K562 (cell line): Measurements from ENCODE around the gene HNRNPM. TPM values are rescaled to one million over a fixed set of nuclear protein-coding genes. Genes with fewer than 3 reads are reported as not detected.

Source experiments
- CGGBP1 ChIP-seq: fragments of 250-450 bp; sonication (Bioruptor Pico); IDR thresholded peaks from 2 replicates; pipeline ENCODE4 v1.9.0; 2021; ENCODE audit warnings: mild to moderate bottlenecking
- FOXK2 ChIP-seq, 2 experiments: fragments of 450-650 bp; IDR thresholded peaks in 1 of 2; conservative IDR thresholded peaks in 1 of 2; 2 replicates each; pipeline ENCODE4 v1.6.1; 2016; ENCODE audit warnings: low read depth in 2 of 2, mild to moderate bottlenecking in 1 of 2
- HOMEZ ChIP-seq: fragments of 250-450 bp; sonication (Bioruptor Pico); IDR thresholded peaks from 2 replicates; pipeline ENCODE4 v1.4.0; 2020; ENCODE audit warnings: mild to moderate bottlenecking, moderate library complexity
- IRF2 ChIP-seq: sonication (generic); formaldehyde crosslinking; IDR thresholded peaks from 2 replicates; pipeline ENCODE4 v1.8.1; 2022; ENCODE audit warnings: mild to moderate bottlenecking, missing genetic modification reagents
- PRDM10 ChIP-seq: fragments of 450-650 bp; IDR thresholded peaks from 2 replicates; pipeline ENCODE4 v1.6.1; 2018; ENCODE audit not compliant: partially characterized antibody
- PTBP1 ChIP-seq: fragments of 200-400 bp; formaldehyde crosslinking; IDR thresholded peaks from 2 replicates; pipeline ENCODE4 v1.6.1; 2017; ENCODE audit warnings: low read depth, low read length
- SMARCA5 ChIP-seq: fragments of 450-650 bp; IDR thresholded peaks from 2 replicates; pipeline ENCODE4 v1.6.1; 2016
- WHSC1 ChIP-seq: IDR thresholded peaks from one replicate; pipeline ENCODE4 v1.6.1; 2012; ENCODE audit warnings: low read length, control low read depth, inconsistent platforms
- ZBED1 ChIP-seq: IDR thresholded peaks from 2 replicates; pipeline ENCODE4 v1.6.1; 2014
- ZNF3 ChIP-seq: fragments of 250-450 bp; sonication (Bioruptor Pico); IDR thresholded peaks from 2 replicates; pipeline ENCODE4 v1.5.0; 2021; ENCODE audit warnings: mild to moderate bottlenecking, moderate library complexity
- polyA plus RNA-seq, 8 experiments: library from polyadenylated mRNA; depleted of rRNA in 4 of 8; stranded (reverse) in 5 of 8; unstranded in 3 of 8; fragments of >200 nt; fragmentation: Nextera tagmentation in 2 of 8; fragmentation: Illumina TruSeq in 1 of 8; extraction: Ambion mirVana in 2 of 8; extraction: Trizol in 1 of 8; gene quantifications; 2 replicates each; pipeline versions ENCODE4 v1.2.1 to v1.2.3, GENCODE V29; 2011 to 2014; ENCODE audit warnings: inconsistent platforms in 1 of 8, missing spikeins in 1 of 8
- total RNA-seq, 7 experiments: library from RNA; depleted of rRNA in 6 of 7; stranded (reverse); fragments of >200 nt in 6 of 7; fragmentation: Illumina TruSeq in 2 of 7; extraction: Trizol in 2 of 7; gene quantifications; 2 replicates each; pipeline versions ENCODE4 v1.2.1 to v1.2.3, GENCODE V29; 2011 to 2021; ENCODE audit warnings: low replicate concordance in 1 of 7
- TF ChIP-seq, protein P1 (sequence below), 2 experiments: fragments of 450-650 bp in 1 of 2; sonication (generic) in 1 of 2; formaldehyde crosslinking; conservative IDR thresholded peaks; 2 replicates each; pipeline versions ENCODE4 v1.4.0 to v1.8.1; 2020 to 2022; ENCODE audit warnings: mild to moderate bottlenecking in 1 of 2, missing genetic modification reagents in 1 of 2
- TF ChIP-seq, protein P2 (sequence below): sonication (generic); formaldehyde crosslinking; IDR thresholded peaks from 2 replicates; pipeline ENCODE4 v1.8.1; 2022; ENCODE audit warnings: missing genetic modification reagents
- TF ChIP-seq, protein P3 (sequence below): fragments of 450-650 bp; IDR thresholded peaks from 2 replicates; pipeline ENCODE4 v1.6.1; 2016; ENCODE audit warnings: low read depth

The HNRNPM gene
- total and polyA plus RNA-seq, 9 of the 15 experiments (the other 6 are each of a cell fraction or from before 2014, with no cell fraction given), result 11.1 to 340 (median 195) TPM

GRCh38 chr19:8504171-8504570, 59.4 kb downstream of the HNRNPM start (continued):
- TF ChIP-seq PRDM10 (no peak), ZNF3 (CRISPR knock-in tag) (no peak), IRF2 (CRISPR knock-in tag) (no peak), PTBP1 (no peak), SMARCA5 (no peak), FOXK2 (conservative IDR thresholded peaks at IDR 0.05 in 1 of 2, IDR thresholded peaks at IDR 0.05 in 1 of 2; ENCODE audit: low read depth in 2 of 2) (no peak), WHSC1 (no peak), CGGBP1 (CRISPR knock-in tag) (no peak), ZBED1 (no peak), HOMEZ (no peak)
- TF ChIP-seq, protein P1, sequence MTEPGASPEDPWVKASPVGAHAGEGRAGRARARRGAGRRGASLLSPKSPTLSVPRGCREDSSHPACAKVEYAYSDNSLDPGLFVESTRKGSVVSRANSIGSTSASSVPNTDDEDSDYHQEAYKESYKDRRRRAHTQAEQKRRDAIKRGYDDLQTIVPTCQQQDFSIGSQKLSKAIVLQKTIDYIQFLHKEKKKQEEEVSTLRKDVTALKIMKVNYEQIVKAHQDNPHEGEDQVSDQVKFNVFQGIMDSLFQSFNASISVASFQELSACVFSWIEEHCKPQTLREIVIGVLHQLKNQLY (CRISPR knock-in tag; conservative IDR thresholded peaks at IDR 0.05), result no peak
- TF ChIP-seq, protein P2, sequence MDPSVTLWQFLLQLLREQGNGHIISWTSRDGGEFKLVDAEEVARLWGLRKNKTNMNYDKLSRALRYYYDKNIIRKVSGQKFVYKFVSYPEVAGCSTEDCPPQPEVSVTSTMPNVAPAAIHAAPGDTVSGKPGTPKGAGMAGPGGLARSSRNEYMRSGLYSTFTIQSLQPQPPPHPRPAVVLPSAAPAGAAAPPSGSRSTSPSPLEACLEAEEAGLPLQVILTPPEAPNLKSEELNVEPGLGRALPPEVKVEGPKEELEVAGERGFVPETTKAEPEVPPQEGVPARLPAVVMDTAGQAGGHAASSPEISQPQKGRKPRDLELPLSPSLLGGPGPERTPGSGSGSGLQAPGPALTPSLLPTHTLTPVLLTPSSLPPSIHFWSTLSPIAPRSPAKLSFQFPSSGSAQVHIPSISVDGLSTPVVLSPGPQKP (CRISPR knock-in tag), result no peak
- TF ChIP-seq, protein P3, sequence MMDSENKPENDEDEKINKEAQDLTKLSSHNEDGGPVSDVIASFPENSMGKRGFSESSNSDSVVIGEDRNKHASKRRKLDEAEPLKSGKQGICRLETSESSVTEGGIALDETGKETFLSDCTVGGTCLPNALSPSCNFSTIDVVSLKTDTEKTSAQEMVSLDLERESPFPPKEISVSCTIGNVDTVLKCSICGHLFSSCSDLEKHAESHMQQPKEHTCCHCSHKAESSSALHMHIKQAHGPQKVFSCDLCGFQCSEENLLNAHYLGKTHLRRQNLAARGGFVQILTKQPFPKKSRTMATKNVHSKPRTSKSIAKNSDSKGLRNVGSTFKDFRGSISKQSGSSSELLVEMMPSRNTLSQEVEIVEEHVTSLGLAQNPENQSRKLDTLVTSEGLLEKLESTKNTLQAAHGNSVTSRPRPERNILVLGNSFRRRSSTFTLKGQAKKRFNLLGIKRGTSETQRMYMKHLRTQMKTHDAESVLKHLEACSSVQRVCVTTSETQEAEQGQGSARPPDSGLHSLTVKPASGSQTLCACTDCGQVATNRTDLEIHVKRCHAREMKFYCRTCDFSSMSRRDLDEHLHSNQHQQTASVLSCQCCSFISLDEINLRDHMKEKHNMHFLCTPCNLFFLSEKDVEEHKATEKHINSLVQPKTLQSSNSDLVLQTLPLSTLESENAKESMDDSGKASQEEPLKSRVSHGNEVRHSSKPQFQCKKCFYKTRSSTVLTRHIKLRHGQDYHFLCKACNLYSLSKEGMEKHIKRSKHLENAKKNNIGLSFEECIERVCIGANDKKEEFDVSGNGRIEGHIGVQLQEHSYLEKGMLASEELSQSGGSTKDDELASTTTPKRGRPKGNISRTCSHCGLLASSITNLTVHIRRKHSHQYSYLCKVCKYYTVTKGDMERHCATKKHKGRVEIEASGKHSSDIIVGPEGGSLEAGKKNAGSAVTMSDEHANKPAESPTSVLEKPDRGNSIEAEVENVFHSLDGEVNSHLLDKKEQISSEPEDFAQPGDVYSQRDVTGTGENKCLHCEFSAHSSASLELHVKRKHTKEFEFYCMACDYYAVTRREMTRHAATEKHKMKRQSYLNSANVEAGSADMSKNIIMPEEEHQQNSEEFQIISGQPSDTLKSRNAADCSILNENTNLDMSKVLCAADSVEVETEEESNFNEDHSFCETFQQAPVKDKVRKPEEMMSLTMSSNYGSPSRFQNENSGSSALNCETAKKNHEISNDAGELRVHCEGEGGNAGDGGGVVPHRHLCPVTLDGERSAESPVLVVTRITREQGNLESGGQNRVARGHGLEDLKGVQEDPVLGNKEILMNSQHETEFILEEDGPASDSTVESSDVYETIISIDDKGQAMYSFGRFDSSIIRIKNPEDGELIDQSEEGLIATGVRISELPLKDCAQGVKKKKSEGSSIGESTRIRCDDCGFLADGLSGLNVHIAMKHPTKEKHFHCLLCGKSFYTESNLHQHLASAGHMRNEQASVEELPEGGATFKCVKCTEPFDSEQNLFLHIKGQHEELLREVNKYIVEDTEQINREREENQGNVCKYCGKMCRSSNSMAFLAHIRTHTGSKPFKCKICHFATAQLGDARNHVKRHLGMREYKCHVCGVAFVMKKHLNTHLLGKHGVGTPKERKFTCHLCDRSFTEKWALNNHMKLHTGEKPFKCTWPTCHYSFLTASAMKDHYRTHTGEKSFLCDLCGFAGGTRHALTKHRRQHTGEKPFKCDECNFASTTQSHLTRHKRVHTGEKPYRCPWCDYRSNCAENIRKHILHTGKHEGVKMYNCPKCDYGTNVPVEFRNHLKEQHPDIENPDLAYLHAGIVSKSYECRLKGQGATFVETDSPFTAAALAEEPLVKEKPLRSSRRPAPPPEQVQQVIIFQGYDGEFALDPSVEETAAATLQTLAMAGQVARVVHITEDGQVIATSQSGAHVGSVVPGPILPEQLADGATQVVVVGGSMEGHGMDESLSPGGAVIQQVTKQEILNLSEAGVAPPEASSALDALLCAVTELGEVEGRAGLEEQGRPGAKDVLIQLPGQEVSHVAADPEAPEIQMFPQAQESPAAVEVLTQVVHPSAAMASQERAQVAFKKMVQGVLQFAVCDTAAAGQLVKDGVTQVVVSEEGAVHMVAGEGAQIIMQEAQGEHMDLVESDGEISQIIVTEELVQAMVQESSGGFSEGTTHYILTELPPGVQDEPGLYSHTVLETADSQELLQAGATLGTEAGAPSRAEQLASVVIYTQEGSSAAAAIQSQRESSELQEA, result no peak
